HAP-1 (cell line): Measurements from ENCODE around the gene EI24.

Source experiments
- DNase-seq, 2 experiments: peaks; one replicate each; pipeline ENCODE4 v3.0.0-alpha.2; 2016 to 2020; ENCODE audit warnings: low spot score in 2 of 2
- H3K27me3 ChIP-seq: fragments of 250-450 bp; sonication (Bioruptor Pico); 2 replicates; pipeline ENCODE4 v1.5.1; 2020; ENCODE audit warnings: low read depth, mild to moderate bottlenecking, moderate library complexity
- H3K36me3 ChIP-seq: fragments of 250-450 bp; sonication (Bioruptor Pico); replicated peaks from 2 replicates; pipeline ENCODE4 v1.5.1; 2020; ENCODE audit warnings: mild to moderate bottlenecking
- H3K4me1 ChIP-seq: fragments of 250-450 bp; sonication (Bioruptor Pico); 2 replicates; pipeline ENCODE4 v1.5.1; 2020; ENCODE audit warnings: mild to moderate bottlenecking
- H3K4me3 ChIP-seq: fragments of 250-450 bp; sonication (Bioruptor Pico); 2 replicates; pipeline ENCODE4 v1.5.1; 2020; ENCODE audit warnings: mild to moderate bottlenecking, moderate library complexity
- H3K9me3 ChIP-seq: fragments of 250-450 bp; sonication (Bioruptor Pico); 2 replicates; pipeline ENCODE4 v1.5.1; 2020; ENCODE audit warnings: mild to moderate bottlenecking, moderate library complexity
- in situ Hi-C: fragments of 300-500 bp; cut with MboI; formaldehyde crosslinking; loops from 3 replicates; pipeline ENCODE4 v1.14.3; 2020; ENCODE audit warnings: low sequenced_read_pairs, inconsistent platforms, mixed read lengths

EI24 gene

DNA sequence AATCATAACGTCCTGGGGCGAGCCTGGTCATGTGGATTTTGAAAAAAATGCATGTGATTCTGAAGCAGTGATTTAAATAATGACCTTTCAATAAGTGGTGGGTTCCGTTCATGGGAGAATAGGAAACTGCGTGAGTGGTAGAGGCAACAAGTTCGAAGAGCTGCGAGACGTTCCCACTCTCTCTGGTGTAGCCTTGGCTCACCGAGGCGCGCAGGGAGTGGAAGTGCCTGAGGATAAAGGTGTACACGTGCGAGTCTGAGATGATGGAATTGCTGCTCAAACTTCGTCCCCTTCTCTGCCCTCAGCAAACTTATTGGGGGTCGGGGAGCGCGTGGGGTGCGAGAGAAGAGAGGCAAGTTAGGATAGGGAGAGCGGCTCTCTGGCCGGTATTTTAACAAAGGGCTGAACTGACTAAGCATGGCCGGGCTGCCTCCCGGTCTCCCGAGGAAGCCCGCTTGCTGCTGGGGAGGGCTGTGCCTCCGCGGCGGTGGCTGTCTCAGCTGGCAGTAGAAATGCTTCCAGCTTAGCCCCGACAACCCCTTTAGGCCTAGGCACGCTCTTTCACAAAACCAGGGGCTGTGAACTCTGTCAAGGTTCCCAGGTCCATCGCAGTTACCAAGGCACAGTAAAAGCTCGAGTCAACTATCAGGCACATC is 22.5 kb downstream of the EI24 start:
- Histone ChIP-seq H3K27me3 (no peaks in the 10 kb centered on the region), H3K36me3 (peaks cover 12% of the 10 kb centered on the region), H3K4me1 (peaks cover 22% of the 10 kb centered on the region), H3K4me3 (peak overlapping the region; percentile 90), H3K9me3 (no peaks in the 10 kb centered on the region)
- peak in 1 of 2 experiments; percentile 37 for DNase-seq
- in situ Hi-C loops: no loop called here

DNA sequence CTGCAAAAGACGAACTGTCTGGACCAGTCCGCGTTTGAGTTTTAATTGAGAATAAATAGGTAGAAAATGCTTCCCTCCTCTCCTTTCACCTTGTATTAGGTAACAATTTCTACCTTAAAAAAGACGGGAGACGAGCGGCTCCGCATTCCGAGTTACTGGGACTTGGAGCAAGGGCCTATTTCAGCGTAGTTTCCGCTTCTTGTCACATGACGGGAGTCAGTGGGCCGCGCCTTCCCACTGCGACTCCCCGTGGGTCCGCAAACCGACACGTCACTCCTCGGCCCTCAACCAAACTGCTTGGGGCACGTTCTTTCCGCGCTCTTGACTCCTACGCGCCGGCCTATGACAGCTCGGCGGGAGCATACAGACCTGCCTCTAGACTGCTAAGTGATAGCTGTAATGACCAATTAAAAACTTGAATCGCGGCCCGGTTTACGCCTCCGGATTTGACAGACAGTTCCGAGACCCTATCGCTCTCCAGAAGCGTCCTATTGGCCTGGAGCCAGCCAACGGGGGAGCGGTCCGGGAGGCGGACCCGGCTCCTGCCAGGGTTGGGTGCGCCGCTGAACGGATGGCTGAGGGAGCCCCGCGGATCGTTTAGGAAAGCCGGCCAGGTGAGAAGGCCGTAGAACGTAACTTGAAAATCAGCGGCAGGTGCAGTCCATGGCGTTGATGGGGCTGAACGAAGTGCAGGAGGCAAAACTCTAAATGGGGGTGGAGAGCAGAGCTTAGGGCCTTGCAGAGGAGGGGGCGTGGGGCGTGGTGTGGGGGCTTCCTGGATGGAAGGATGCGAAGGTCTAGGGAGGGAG is 23.2 kb downstream of the EI24 start, which contains the start of gene STT3A:
STT3A (plus strand) TSS at position 548 of the 809 bp plus-strand sequence. CDS start 3,064 bp downstream, outside the sequence.
- in situ Hi-C loops: no loop called here
- H3K4me1 ChIP-seq: peaks cover 22% of the 10 kb centered on the region

DNA sequence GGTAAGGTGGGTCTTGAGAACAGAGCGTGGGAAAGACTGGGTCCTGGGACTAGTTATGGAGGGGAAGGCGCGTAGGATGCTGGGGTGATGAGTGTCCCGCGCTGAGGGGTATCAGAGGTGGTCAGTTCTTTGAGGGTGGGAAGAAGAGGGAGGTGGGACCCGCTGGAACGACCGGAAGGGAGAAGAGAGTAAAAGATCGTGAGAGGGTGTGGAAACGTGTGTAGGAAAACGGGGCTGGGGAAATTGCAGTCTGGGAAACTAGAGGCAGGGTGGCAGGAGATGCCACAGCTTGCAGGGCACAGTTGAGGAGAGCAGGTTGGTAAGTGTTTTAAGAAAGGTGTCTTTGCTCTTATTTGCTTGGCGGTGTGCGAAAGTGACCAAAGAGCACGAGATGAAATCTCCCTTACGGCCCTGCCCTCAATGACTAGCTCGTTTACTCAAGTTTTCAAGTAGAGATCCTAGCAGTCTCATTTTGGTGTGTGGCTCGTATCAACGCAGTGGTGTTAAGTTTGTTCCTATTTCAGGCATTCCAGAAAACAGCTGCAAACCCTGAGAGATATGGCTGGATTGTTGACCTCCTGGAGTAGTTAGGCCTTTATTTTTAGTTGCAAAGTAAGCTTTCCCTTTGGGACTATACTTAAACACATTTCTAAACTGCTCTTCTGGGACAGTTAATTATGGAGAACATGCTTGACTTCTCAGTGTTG is 24.0 kb downstream of the EI24 start:
- in situ Hi-C loops: no loop called here
- peak; percentile 49 to 54 for DNase-seq
- H3K9me3 ChIP-seq: no peaks in the 10 kb centered on the region

More for the DNA sequence above, 23.2 kb downstream of the EI24 start, which contains the start of gene STT3A:
- Histone ChIP-seq H3K4me3 (peak within 1 kb of the TSS; percentile 90), H3K9me3 (no peaks in the 10 kb centered on the region), H3K36me3 (peaks cover 18% of the 10 kb centered on the region), H3K27me3 (no peaks in the 10 kb centered on the region)
- DNase-seq: peak; percentile 98 to 99

DNA sequence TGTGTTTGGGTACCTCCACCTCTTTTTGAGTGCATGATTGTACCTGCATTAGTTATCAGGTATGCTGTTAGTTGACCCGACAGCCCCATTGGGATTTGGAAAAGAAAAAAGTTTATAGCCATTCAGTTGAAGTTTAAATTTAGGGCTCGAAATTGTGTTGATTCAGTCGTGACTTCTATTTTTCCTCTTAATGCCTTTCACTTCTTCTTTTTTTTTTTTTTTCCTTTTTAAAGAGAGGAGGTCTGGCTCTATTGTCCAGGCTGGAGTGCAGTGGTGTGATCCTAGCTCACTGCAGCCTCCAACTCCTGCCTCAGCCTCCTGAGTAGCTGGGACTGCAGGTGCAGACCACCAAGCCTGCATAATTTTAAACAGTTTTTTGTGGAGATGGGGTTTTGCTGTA is 25.7 kb downstream of the EI24 start:
- in situ Hi-C loops: no loop called here
- H3K4me1 ChIP-seq: peaks cover 15% of the 10 kb centered on the region
- H3K9me3 ChIP-seq: no peaks in the 10 kb centered on the region
- no peak overlapping the region for H3K4me3 ChIP-seq
- peaks cover 37% of the 10 kb centered on the region for H3K36me3 ChIP-seq
- no peak for DNase-seq
- no peaks in the 10 kb centered on the region for H3K27me3 ChIP-seq

More for the DNA sequence above, 24.0 kb downstream of the EI24 start:
- Histone ChIP-seq H3K4me3 (peak overlapping the region; percentile 90), H3K36me3 (peaks cover 24% of the 10 kb centered on the region), H3K4me1 (peaks cover 22% of the 10 kb centered on the region), H3K27me3 (no peaks in the 10 kb centered on the region)

DNA sequence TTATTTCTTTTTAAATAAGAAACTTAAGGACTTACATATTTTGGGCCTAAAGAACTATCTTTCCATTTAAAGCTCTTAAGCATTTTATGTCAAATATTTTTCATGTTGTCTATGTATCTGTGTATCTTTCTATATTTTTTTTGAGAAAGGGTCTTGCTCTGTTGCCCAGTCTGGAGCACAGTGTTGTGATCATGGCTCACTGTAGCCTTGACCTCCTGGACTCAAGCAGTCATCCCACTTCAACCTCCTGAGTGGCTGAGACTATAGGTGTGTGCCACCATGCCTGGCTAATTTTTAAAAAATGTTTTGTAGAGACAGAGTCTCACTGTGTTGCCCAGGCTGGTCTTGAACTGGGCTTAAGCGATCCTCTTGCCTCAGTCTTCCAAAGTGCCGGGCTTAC is 31.4 kb downstream of the EI24 start:
- no peaks in the 10 kb centered on the region; the same call in 1 of the 2 replicates for H3K4me1 ChIP-seq
- in situ Hi-C loops: no loop called here
- peaks cover 88% of the 10 kb centered on the region for H3K36me3 ChIP-seq
- no peaks in the 10 kb centered on the region for H3K9me3 ChIP-seq
- H3K27me3 ChIP-seq: no peaks in the 10 kb centered on the region
- DNase-seq: no peak
- no peak overlapping the region for H3K4me3 ChIP-seq

DNA sequence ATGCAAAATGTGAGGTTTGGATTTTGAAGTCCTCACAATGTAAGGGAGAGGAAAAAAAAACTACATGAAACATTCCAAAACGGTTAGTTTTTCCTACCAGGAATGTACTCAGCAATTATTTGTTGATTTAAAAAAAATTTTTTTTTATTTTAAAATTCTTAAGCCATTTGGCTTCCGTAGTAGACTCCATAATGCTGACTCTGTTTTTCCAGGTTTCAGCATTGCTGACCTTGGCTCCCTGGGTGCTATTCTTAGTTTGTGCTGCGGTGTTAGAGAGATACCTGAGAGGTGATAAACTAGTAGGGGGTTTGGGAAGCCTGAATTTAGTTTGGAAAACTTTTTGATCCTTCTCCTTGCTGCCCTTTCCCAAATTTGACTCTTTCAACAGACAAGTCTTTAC is 33.9 kb downstream of the EI24 start:
- Histone ChIP-seq H3K4me1 (no peaks in the 10 kb centered on the region), H3K27me3 (no peaks in the 10 kb centered on the region), H3K9me3 (no peaks in the 10 kb centered on the region), H3K36me3 (peaks cover 94% of the 10 kb centered on the region), H3K4me3 (no peak overlapping the region)
- in situ Hi-C loops: no loop called here
- DNase-seq: no peak

DNA sequence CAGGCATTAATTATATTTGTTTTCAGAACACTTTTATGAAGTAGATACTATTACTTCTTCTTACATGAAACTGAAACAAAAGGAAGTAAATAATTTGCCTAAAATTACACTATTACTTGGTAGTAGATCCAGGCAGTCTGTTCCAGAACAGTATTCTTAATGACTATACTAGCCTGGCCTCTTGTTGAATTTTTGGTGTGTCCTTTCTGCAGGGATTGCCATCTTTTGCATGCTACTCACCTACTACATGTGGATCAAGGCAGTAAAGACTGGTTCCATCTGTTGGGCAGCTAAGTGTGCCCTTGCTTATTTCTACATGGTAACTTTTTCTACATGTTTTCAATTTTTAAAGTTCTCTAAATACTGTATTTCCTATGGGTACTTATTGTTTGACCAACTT is 36.1 kb downstream of the EI24 start:
- Histone ChIP-seq H3K27me3 (no peaks in the 10 kb centered on the region), H3K4me1 (no peaks in the 10 kb centered on the region), H3K9me3 (no peaks in the 10 kb centered on the region), H3K36me3 (peaks cover 98% of the 10 kb centered on the region), H3K4me3 (no peak overlapping the region)
- in situ Hi-C loops: no loop called here
- no peak for DNase-seq

DNA sequence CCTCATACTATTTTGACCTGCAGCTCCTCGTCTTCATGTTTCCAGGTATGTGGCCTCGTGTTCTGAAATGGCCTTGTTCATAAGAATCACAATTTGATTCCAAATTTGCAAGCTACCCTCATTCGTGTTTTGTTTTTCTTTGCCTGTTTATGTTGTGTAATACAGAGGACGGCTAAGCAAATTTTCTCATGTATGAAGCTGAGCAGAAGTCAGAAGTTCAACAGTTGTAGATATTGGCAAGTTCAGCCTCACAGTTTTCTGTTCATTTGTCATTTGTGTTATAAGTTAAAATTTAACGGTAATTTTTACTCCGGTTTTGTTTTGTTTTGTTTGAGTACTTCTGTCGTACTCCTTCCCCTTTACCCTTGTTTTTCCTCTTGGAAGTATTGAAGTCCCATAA is 40.3 kb downstream of the EI24 start:
- H3K27me3 ChIP-seq: no peaks in the 10 kb centered on the region
- H3K4me1 ChIP-seq: no peaks in the 10 kb centered on the region
- no peaks in the 10 kb centered on the region for H3K9me3 ChIP-seq
- H3K36me3 ChIP-seq: peaks cover 96% of the 10 kb centered on the region
- in situ Hi-C loops: no loop called here
- no peak for DNase-seq
- no peak overlapping the region for H3K4me3 ChIP-seq

DNA sequence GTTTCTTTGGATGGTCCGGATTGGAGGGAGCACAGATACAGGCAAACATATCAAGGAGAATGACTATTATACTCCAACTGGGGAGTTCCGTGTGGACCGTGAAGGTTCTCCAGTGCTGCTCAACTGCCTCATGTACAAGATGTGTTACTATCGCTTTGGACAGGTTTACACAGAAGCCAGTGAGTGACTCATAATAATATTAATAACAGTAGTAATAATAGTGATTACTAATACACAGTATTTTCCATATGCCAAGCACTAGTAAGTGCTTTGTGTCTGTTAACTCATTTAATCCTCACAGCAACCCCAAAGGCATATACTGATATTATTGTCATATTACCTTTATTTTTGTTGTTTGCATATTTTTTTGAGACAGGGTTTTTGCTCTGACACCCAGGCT is 49.1 kb downstream of the EI24 start:
- no peak overlapping the region for H3K4me3 ChIP-seq
- H3K27me3 ChIP-seq: no peaks in the 10 kb centered on the region
- peaks cover 80% of the 10 kb centered on the region for H3K36me3 ChIP-seq
- no peaks in the 10 kb centered on the region for H3K9me3 ChIP-seq
- in situ Hi-C loops: no loop called here
- no peak for DNase-seq
- H3K4me1 ChIP-seq: no peaks in the 10 kb centered on the region

DNA sequence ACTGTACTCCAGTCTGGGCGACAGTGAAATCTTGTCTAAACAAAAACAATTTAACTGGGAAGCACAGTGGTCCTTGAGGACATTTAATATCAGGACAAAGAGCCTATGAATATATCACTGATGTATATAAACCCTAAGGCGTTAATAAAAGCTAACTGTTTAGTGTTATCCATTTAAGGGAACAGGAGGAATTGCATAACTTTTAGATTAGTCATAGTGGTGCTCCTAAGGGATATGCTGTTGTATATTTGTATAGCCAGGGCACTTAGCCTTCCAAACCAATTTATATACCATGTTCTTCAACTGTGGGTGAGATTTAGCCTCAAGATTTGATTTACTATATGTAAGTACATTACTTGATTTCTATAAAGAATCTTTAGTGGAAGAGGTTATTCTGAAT is 52.7 kb downstream of the EI24 start:
- peaks cover 5% of the 10 kb centered on the region for H3K4me1 ChIP-seq
- H3K4me3 ChIP-seq: no peak overlapping the region
- no peaks in the 10 kb centered on the region for H3K27me3 ChIP-seq
- H3K9me3 ChIP-seq: no peaks in the 10 kb centered on the region
- no peak for DNase-seq
- in situ Hi-C loops: no loop called here
- H3K36me3 ChIP-seq: peaks cover 47% of the 10 kb centered on the region

DNA sequence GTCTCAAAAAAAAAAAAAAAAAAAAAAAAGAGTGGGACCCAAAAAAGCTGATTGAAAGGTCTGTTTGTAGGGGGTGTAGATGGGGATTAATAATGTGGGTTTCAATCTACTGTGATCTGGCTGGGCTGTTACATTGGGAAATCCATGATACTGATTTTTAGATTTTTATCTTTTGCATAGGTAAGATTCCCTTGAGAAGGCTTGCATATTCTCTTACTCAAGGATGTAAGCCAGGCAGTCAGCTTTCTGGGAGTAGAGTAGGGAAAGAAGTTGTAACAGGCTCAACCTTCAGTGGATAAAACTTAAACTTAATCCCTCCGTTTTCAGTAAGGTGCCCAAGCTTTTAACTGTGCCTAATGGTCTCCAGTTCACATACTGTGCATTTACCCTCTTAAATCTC is 53.8 kb downstream of the EI24 start:
- peaks cover 37% of the 10 kb centered on the region for H3K36me3 ChIP-seq
- in situ Hi-C loops: no loop called here
- no peaks in the 10 kb centered on the region for H3K9me3 ChIP-seq
- H3K4me1 ChIP-seq: peaks cover 12% of the 10 kb centered on the region
- no peaks in the 10 kb centered on the region for H3K27me3 ChIP-seq
- H3K4me3 ChIP-seq: no peak overlapping the region
- DNase-seq: no peak

DNA sequence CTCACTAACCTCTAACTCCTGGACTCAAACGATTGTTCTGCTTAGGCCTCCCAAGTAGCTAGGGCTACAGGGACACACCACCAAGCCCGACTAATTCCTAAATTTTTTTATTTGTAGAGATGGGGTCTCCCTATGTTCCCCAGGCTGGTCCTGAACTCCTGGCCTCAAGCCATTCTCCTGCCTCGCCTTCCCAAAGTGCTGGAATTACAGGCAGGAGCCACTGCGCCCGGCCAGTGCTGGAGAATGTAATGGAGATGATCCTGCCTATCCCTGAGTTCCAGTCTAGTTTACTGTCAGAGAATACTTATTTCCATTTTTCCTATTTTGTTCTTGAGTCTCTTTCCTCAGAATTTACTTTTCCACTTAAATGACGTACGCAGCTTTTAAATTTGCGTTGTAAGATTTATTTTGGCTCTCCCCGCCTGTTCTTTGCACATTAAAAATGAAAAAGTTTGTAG is 55.5 kb downstream of the EI24 start, which contains the start of gene CHEK1:
CHEK1 (plus strand) TSS at position 408 of the 458 bp plus-strand sequence. CDS start 1,606 bp downstream, outside the sequence.
- H3K27me3 ChIP-seq: no peaks in the 10 kb centered on the region
- DNase-seq: no peak
- in situ Hi-C loops: loop anchor here (25.0 kb wide), 1 partner anchor 588 kb away; the partner anchor contains the start of genes FAM118B and RPUSD4
- peak within 1 kb of the TSS; percentile 51 for H3K4me3 ChIP-seq
- peaks cover 15% of the 10 kb centered on the region for H3K4me1 ChIP-seq
- H3K9me3 ChIP-seq: no peaks in the 10 kb centered on the region
- peaks cover 34% of the 10 kb centered on the region for H3K36me3 ChIP-seq

DNA sequence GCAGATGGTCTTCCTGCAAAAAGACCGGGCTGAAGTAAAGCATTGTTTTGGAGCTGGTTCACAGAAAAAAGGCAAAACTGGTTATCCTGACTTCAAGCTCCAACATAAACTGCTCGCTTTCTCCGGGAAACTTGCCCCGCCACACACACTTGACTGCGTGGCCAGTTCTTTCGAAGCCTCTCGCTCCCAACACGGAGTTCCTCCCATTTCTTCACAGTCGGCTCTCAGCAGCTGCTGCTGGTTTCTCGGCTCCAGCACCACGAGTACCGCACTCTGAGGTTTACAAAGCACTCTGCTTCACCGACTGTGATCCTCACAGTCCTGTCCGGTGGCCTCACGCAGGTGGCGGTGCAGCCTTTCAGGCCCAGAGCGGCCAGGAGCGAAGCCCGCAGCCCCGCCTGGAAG is 56.0 kb downstream of the EI24 start:
- peaks cover 15% of the 10 kb centered on the region for H3K4me1 ChIP-seq
- no peaks in the 10 kb centered on the region for H3K27me3 ChIP-seq
- peaks cover 34% of the 10 kb centered on the region for H3K36me3 ChIP-seq
- peak overlapping the region; percentile 51 for H3K4me3 ChIP-seq
- peak in 1 of 2 experiments; percentile 25 for DNase-seq
- H3K9me3 ChIP-seq: no peaks in the 10 kb centered on the region
- in situ Hi-C loops: loop anchor here (25.0 kb wide), 1 partner anchor 587 kb away; the partner anchor contains the start of genes FAM118B and RPUSD4
